HUES6 (cell line): Measurements from ENCODE around the gene ELOVL2.

Experiments
- H3K27ac ChIP-seq: 2 replicates; pipeline ENCODE4 v1.7.0; 2013; ENCODE audit warnings: low read depth, mild to moderate bottlenecking, low read length, inconsistent platforms
- H3K27me3 ChIP-seq: 2 replicates; pipeline ENCODE4 v1.6.1; 2013; ENCODE audit warnings: low read length; ENCODE audit not compliant: control insufficient read depth, insufficient read depth
- H3K36me3 ChIP-seq: 2 replicates; pipeline ENCODE4 v1.6.1; 2013; ENCODE audit warnings: low read length; ENCODE audit not compliant: control insufficient read depth, insufficient read depth
- H3K4me1 ChIP-seq: 2 replicates; pipeline ENCODE4 v1.6.1; 2013; ENCODE audit warnings: low read length; ENCODE audit not compliant: control insufficient read depth, insufficient read depth
- H3K4me3 ChIP-seq: 2 replicates; pipeline ENCODE4 v1.5.1; 2013; ENCODE audit warnings: low read depth, low read length
- H3K9ac ChIP-seq: one replicate; pipeline ENCODE4 v1.6.1; 2013; ENCODE audit warnings: mild to moderate bottlenecking, low read length
- H3K9me3 ChIP-seq: 2 replicates; pipeline ENCODE4 v1.6.1; 2013; ENCODE audit warnings: low read depth, low read length; ENCODE audit not compliant: control insufficient read depth, insufficient read depth

Gene ELOVL2

DNA sequence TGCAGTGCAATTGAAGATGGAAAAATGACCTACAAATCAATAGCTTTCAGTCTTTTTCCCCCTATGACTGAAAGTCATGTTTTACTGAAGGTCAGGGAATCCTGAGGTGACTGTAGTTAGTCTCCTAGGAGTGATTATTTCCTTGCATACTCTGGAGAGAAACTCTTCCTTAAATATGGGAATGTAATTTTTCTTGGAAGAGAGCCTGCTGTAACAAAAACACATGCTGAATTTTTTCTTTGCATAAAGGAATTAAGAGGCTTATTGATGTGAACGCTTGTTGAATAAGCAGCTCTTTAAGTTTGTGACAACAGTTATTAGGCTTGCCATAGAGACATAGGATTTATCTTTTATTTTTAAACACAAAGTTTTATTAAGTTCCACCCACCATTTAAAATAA is 64.5 kb downstream of the ELOVL2 start:
- Histone ChIP-seq H3K9me3 (no peaks in the 10 kb centered on the region), H3K27ac (no peak overlapping the region), H3K9ac (no peak overlapping the region), H3K36me3 (no peaks in the 10 kb centered on the region), H3K27me3 (no peaks in the 10 kb centered on the region), H3K4me3 (no peak overlapping the region), H3K4me1 (no peaks in the 10 kb centered on the region)

DNA sequence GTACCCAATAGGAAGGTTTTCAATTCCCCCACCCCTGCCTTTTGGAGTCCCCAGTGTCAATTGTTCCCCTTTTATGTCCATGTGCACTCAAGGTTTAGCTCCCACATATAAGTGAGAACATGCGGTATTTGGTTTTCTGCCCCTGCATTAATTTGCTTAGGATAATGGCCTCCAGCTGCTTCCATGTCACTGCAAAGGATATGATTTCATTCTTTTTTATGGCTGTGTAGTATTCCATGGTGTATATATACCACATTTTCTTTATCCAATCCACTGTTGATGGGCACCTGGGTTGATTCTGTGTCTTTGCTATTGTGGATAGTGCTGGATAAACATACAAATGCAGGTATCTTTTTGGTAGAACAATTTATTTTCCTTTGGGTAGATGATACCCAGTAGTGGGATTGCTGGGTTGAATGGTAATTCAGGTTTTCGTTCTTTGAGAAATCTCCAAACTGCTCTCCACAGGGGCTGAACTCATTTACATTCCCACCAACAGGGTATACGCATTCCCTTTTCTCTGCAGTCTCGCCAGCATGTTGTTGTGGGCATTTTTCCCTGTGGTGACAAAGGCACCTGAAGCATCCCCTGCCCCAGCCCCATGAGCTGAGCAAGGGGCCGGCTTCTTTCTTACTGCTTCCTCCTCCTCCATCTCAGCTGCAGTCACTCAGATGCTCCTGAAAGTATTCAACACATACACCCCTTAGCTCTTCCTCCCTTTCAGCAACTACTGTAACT is 66.7 kb downstream of the ELOVL2 start:
- H3K27me3 ChIP-seq = no peaks in the 10 kb centered on the region
- no peaks in the 10 kb centered on the region for H3K4me1 ChIP-seq
- H3K9ac ChIP-seq = no peak overlapping the region
- H3K36me3 ChIP-seq = no peaks in the 10 kb centered on the region
- H3K27ac ChIP-seq = no peak overlapping the region
- H3K9me3 ChIP-seq = no peaks in the 10 kb centered on the region
- no peak overlapping the region for H3K4me3 ChIP-seq

DNA sequence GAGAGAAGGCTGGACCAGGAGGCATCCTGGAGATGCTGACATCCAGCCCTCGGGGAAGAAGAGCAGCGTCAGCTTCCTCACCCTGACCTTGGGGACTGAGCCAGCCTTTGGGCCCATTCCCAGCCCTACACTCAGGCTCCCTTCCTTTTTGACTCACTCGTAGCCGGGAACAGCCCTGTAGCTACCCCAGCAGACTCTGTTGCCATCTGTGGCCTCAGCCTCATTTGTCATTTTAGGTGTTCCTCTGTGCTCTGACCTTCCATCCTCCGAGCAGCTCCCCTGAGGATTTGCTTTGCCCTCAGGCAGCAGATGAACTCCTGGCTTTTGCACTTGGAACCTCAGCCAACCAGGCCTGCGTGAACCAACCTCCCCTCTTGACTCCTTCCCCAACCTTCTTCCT is 67.5 kb downstream of the ELOVL2 start:
- Histone ChIP-seq H3K36me3 (no peaks in the 10 kb centered on the region), H3K4me1 (no peaks in the 10 kb centered on the region), H3K27me3 (no peaks in the 10 kb centered on the region), H3K27ac (no peak overlapping the region), H3K9me3 (no peaks in the 10 kb centered on the region), H3K4me3 (no peak overlapping the region), H3K9ac (no peak overlapping the region)

DNA sequence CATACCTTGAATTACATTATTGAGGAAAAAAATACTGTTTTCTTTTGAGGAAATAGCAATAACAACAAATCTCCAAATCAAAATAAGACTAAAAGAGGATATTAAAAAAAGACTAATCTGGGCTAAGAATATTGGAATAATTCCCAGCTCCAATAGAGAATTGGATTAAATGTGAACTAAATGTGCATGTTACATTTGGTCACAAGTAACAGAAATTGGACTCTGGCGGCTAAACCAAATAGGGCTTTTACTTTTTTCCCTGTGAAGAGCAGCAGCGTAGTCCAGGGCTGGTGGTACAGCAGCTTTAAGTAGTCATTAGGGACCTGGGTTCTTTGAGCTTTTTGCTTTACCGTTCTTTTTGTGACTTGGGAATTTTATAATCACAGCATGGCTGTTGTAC is 71.9 kb downstream of the ELOVL2 start:
- Histone ChIP-seq H3K4me3 (no peak overlapping the region), H3K4me1 (no peaks in the 10 kb centered on the region), H3K27me3 (no peaks in the 10 kb centered on the region), H3K36me3 (no peaks in the 10 kb centered on the region), H3K9me3 (no peaks in the 10 kb centered on the region), H3K9ac (no peak overlapping the region), H3K27ac (no peak overlapping the region)

DNA sequence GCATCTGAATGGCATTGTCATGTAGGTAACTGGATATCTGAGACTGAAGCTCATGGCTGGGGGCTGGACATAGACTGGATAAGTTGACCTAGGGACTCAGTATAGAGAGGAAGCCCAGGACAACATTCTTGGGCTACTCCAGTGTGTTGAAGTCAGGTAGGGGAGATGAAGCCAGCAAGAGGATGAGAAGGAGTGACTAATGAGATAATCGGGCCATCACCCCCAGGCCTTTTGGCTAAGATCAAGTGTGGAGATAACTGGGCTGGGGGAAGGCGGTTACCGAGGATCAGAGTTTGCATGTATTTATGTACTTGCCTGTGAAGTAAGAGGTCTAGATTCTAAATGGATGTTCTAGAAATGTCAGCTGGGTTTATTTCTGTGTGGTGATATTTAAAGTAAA is 73.4 kb downstream of the ELOVL2 start:
- H3K27me3 ChIP-seq = no peaks in the 10 kb centered on the region
- peaks cover 6% of the 10 kb centered on the region; the same call in 1 of the 2 replicates for H3K9me3 ChIP-seq
- H3K9ac ChIP-seq = no peak overlapping the region
- no peaks in the 10 kb centered on the region for H3K4me1 ChIP-seq
- H3K27ac ChIP-seq = no peak overlapping the region
- H3K4me3 ChIP-seq = no peak overlapping the region
- peaks cover under 1% of the 10 kb centered on the region; the same call in 1 of the 2 replicates for H3K36me3 ChIP-seq

DNA sequence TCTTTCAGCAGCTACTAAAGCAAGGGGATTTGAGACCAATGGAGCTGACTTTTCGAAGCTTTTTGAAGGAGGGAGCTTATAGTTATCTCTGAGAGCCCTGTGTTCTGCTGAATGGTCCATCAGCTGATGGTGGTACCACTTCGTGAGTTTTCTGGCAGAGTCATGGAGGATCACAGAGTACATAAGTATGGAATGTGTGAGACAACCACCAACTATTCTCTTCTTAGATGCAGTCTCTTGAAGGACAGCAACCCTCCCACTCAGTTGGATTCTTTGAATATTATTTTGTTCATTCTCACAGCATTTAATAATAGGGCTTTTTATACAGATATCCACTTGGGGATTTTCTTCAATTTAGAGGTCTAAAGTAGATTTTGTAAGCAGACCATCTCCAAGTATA is 75.3 kb downstream of the ELOVL2 start:
- Histone ChIP-seq H3K9ac (no peak overlapping the region), H3K4me3 (no peak overlapping the region), H3K27me3 (peaks cover 15% of the 10 kb centered on the region; the same call in 1 of the 2 replicates), H3K36me3 (peaks cover 3% of the 10 kb centered on the region; the same call in 1 of the 2 replicates), H3K4me1 (no peaks in the 10 kb centered on the region), H3K27ac (no peak overlapping the region), H3K9me3 (peaks cover 10% of the 10 kb centered on the region; the same call in 1 of the 2 replicates)

DNA sequence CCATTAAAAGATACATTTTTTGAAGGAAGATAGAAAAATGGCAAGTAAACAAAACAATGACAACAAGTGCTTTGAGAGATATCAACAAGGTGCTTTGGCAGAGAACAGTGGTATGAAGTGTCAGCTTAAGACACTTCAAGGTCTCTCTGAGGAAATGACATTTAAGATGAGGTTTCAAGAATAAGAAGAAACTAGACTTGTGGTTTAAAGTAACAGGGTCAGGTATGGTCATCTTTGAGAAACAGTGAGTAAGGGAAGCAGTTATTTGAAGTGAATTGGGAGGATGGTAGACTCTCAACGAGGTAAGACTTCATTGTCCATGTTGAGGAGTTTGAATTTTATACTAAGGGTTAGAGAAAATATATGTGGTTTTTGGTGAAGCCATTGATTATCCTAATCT is 79.4 kb downstream of the ELOVL2 start:
- Histone ChIP-seq H3K9ac (no peak overlapping the region), H3K4me3 (no peak overlapping the region), H3K36me3 (peaks cover 3% of the 10 kb centered on the region; the same call in 1 of the 2 replicates), H3K27ac (no peak overlapping the region), H3K9me3 (peaks cover 10% of the 10 kb centered on the region; the same call in 1 of the 2 replicates), H3K4me1 (peaks cover 8% of the 10 kb centered on the region), H3K27me3 (peaks cover 38% of the 10 kb centered on the region; the same call in 1 of the 2 replicates)

DNA sequence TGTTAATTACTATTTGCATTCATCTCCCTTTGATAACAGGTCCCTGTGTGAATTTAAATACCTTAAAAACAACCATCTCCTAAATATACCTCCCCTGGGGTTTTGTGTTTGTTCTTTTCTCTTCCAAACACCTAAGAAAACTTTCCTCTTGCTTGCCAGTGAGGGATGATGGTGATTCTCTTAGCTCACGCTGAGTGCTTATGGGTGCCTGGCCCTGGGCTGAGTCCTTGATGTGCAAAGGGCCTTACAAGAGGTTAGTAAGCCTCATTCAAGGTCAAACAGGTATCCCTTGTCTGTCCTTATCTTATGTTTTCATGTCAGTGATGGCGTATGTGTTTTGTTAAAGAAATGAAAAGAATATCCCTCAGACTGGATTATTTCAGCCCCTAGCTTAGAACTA is 81.0 kb downstream of the ELOVL2 start:
- Histone ChIP-seq H3K4me3 (no peak overlapping the region), H3K9me3 (peaks cover 10% of the 10 kb centered on the region; the same call in 1 of the 2 replicates), H3K9ac (no peak overlapping the region), H3K27ac (no peak overlapping the region), H3K27me3 (peaks cover 38% of the 10 kb centered on the region; the same call in 1 of the 2 replicates), H3K36me3 (peaks cover 3% of the 10 kb centered on the region; the same call in 1 of the 2 replicates), H3K4me1 (peaks cover 8% of the 10 kb centered on the region)

DNA sequence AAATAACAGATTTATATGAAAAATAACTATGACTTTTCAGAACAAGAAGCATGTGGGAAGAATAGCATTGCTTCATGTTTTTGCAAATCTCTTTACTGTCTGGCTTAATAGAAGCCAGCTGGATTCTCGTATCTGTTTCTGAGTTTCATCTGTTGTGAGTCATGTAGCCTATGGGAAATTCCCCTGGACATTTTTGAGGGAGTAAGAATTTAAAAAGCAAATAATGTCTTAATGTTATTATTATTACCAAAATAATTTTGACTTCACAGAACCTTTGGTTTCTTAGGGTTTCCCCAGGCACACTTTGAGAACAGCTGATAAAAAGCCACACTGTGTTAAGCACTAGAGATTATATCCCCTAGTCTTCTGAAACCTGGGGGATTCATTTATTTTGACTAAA is 81.4 kb downstream of the ELOVL2 start:
- peaks cover 3% of the 10 kb centered on the region; the same call in 1 of the 2 replicates for H3K36me3 ChIP-seq
- no peak overlapping the region for H3K4me3 ChIP-seq
- peaks cover 38% of the 10 kb centered on the region; the same call in 1 of the 2 replicates for H3K27me3 ChIP-seq
- H3K27ac ChIP-seq = no peak overlapping the region
- peaks cover 8% of the 10 kb centered on the region for H3K4me1 ChIP-seq
- H3K9ac ChIP-seq = no peak overlapping the region
- H3K9me3 ChIP-seq = peaks cover 10% of the 10 kb centered on the region; the same call in 1 of the 2 replicates

DNA sequence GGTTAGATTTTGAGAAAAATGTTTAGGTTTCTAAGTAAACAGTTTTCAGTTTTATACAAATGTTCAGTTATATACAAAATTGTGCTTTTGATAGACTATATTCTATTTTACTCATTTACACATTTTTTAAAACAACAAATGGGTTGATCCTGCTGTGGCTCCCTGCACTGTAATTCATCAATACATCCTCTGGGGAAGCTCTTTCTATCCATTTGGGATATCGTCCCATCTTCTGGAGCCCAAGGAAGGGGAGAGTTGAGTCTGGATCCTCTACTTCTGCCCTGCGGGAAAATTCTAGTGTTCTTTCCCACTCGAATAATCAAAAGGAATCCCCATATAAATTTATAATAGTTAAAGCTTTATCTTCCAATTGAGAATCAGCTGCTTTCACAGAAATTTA is 82.3 kb downstream of the ELOVL2 start:
- Histone ChIP-seq H3K9ac (no peak overlapping the region), H3K9me3 (peaks cover 10% of the 10 kb centered on the region; the same call in 1 of the 2 replicates), H3K4me1 (peaks cover 8% of the 10 kb centered on the region), H3K27ac (no peak overlapping the region), H3K36me3 (peaks cover 3% of the 10 kb centered on the region; the same call in 1 of the 2 replicates), H3K4me3 (no peak overlapping the region), H3K27me3 (peaks cover 38% of the 10 kb centered on the region; the same call in 1 of the 2 replicates)

DNA sequence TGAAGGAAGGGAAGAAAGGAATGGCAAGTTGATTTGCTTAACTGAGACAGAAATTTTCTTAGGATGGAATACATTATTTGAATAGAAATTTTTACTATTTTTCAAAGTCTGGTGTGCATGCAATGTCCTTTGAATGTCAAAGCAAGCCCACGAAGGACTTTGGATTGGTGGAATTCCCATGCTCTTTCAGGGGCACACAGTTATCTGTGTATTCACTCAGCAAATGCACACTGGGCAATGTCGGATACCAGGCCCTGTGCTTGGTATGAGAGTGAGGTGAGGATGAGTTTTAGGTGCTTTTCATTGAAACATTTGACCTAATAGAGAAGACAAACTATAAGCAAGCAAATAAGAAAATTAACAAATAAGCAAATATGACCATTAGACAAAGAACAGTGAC is 83.9 kb downstream of the ELOVL2 start:
- Histone ChIP-seq H3K36me3 (no peaks in the 10 kb centered on the region), H3K27ac (no peak overlapping the region), H3K27me3 (peaks cover 33% of the 10 kb centered on the region; the same call in 1 of the 2 replicates), H3K9me3 (peaks cover 2% of the 10 kb centered on the region; the same call in 1 of the 2 replicates), H3K4me1 (peaks cover 8% of the 10 kb centered on the region), H3K4me3 (no peak overlapping the region), H3K9ac (no peak overlapping the region)
